CD14-positive monocyte (primary cell): ENCODE measurements around the gene SFTPD. TPM values are rescaled to one million over a fixed set of nuclear protein-coding genes. Genes with fewer than 3 reads are reported as not detected.
A peak's percentile ranks its signal among the peaks of the same experiment; 100 is the strongest.
"Not testable (repeated sequence)": the region's sequence is repeated elsewhere in the genome, so short reads cannot be mapped to it uniquely, and the experiment has no call there.

Source experiments
- DNase-seq, 3 donors: peaks; one replicate each; pipeline ENCODE4 v3.0.0-alpha.2; 2011 to 2022
- H2AFZ ChIP-seq: 2 replicates; pipeline ENCODE4 v1.6.0; 2012; ENCODE audit warnings: mild to moderate bottlenecking, low read depth, low read length, inconsistent platforms; ENCODE audit not compliant: insufficient read depth, poor library complexity, severe bottlenecking
- H3K27ac ChIP-seq, 2 donors: 1 replicate in 1 of 2; 2 replicates in 1 of 2; pipeline ENCODE4 v1.5.1; 2012 to 2013; ENCODE audit warnings: low read length in 2 of 2, control low read depth in 1 of 2, inconsistent platforms in 1 of 2, low read depth in 1 of 2, mild to moderate bottlenecking in 1 of 2
- H3K27me3 ChIP-seq, 2 donors: one replicate each; pipeline versions ENCODE4 v1.6.0 to v1.6.1; 2011 to 2013; ENCODE audit warnings: low read length in 2 of 2; ENCODE audit not compliant: control insufficient read depth in 2 of 2, insufficient read depth in 2 of 2
- H3K36me3 ChIP-seq, 2 donors: replicated peaks in 1 of 2; 1 replicate in 1 of 2; 2 replicates in 1 of 2; pipeline versions ENCODE4 v1.5.1 to v1.6.1; 2012 to 2013; ENCODE audit warnings: low read length in 2 of 2, control low read depth in 1 of 2, inconsistent platforms in 1 of 2, mild to moderate bottlenecking in 1 of 2; ENCODE audit not compliant: insufficient read depth in 2 of 2, control insufficient read depth in 1 of 2
- H3K4me1 ChIP-seq, 2 donors: 1 replicate in 1 of 2; 2 replicates in 1 of 2; pipeline versions ENCODE4 v1.5.1 to v1.6.1; 2012 to 2013; ENCODE audit warnings: low read length in 2 of 2, control low read depth in 1 of 2, inconsistent platforms in 1 of 2, mild to moderate bottlenecking in 1 of 2, moderate library complexity in 1 of 2; ENCODE audit not compliant: insufficient read depth in 2 of 2, control insufficient read depth in 1 of 2
- H3K4me2 ChIP-seq: replicated peaks from 2 replicates; pipeline ENCODE3; 2012; ENCODE audit warnings: low read length, moderate library complexity, mild to moderate bottlenecking; ENCODE audit not compliant: poor library complexity, severe bottlenecking; ENCODE audit errors: extremely low read depth
- H3K4me3 ChIP-seq, 3 experiments: fragments of 200-600 bp in 1 of 3; sonication (generic) in 1 of 3; replicated peaks in 1 of 3; 1 replicate in 2 of 3; 2 replicates in 1 of 3; pipeline ENCODE4 v1.5.1; 2011 to 2013; ENCODE audit warnings: low read length in 3 of 3, mild to moderate bottlenecking in 3 of 3, control low read depth in 2 of 3, low read depth in 2 of 3, inconsistent platforms in 1 of 3, moderate library complexity in 1 of 3
- H3K79me2 ChIP-seq: 2 replicates; pipeline ENCODE4 v1.6.0; 2012; ENCODE audit warnings: mild to moderate bottlenecking, control low read depth, inconsistent platforms, low read length, moderate library complexity; ENCODE audit not compliant: insufficient read depth
- H3K9ac ChIP-seq: 2 replicates; pipeline ENCODE4 v1.6.0; 2017; ENCODE audit warnings: low read length, mild to moderate bottlenecking; ENCODE audit not compliant: insufficient read depth, poor library complexity, severe bottlenecking
- H3K9me3 ChIP-seq, 2 donors: replicated peaks in 1 of 2; 1 replicate in 1 of 2; 2 replicates in 1 of 2; pipeline versions ENCODE4 v1.5.1 to v1.6.1; 2012 to 2013; ENCODE audit warnings: low read length in 2 of 2, control low read depth in 1 of 2; ENCODE audit not compliant: control insufficient read depth in 1 of 2, insufficient read depth in 1 of 2
- H4K20me1 ChIP-seq: 2 replicates; pipeline ENCODE4 v1.6.0; 2012; ENCODE audit warnings: mild to moderate bottlenecking, low read length, control low read depth, moderate library complexity; ENCODE audit not compliant: insufficient read depth
- H3K27ac Mint-ChIP-seq, 7 donors: one replicate each; pipeline ENCODE4 v1.8.0; 2020; ENCODE audit warnings: mild to moderate bottlenecking in 7 of 7, mixed read lengths in 7 of 7, moderate library complexity in 6 of 7, inconsistent platforms in 2 of 7
- H3K27me3 Mint-ChIP-seq, 3 donors: one replicate each; pipeline ENCODE4 v1.8.0; 2021 to 2022; ENCODE audit warnings: low read depth in 3 of 3, mild to moderate bottlenecking in 3 of 3, mixed read lengths in 3 of 3, moderate library complexity in 3 of 3, inconsistent platforms in 1 of 3
- H3K36me3 Mint-ChIP-seq, 2 donors: one replicate each; pipeline ENCODE4 v1.8.0; 2020; ENCODE audit warnings: mixed read lengths in 2 of 2, inconsistent platforms in 1 of 2, mild to moderate bottlenecking in 1 of 2
- H3K4me1 Mint-ChIP-seq: one replicate; pipeline ENCODE4 v1.8.0; 2020; ENCODE audit warnings: mild to moderate bottlenecking, mixed read lengths
- H3K4me3 Mint-ChIP-seq, 2 donors: one replicate each; pipeline ENCODE4 v1.8.0; 2020; ENCODE audit warnings: mild to moderate bottlenecking in 2 of 2, mixed read lengths in 2 of 2, moderate library complexity in 1 of 2
- H3K9me3 Mint-ChIP-seq, 7 donors: one replicate each; pipeline ENCODE4 v1.8.0; 2020 to 2022; ENCODE audit warnings: mixed read lengths in 7 of 7, mild to moderate bottlenecking in 6 of 7, moderate library complexity in 6 of 7, inconsistent platforms in 2 of 7
- CTCF ChIP-seq: fragments of 200-600 bp; IDR thresholded peaks from one replicate; pipeline ENCODE4 v1.8.0; 2022; ENCODE audit warnings: antibody characterized with exemption, mild to moderate bottlenecking
- WGBS: methylation state at CpG from one replicate; pipeline ENCODE4 v1.1.5; 2013; ENCODE audit warnings: missing lambda C conversion rate; ENCODE audit not compliant: insufficient coverage; 5-methylcytosine and 5-hydroxymethylcytosine counted together
- intact Hi-C, 2 donors: fragments of 100-400 bp; cut with micrococcal nuclease; formaldehyde crosslinking; loops; one replicate each; pipeline versions ENCODE4 v1.15.0 to v1.15.1; 2023
- polyA plus RNA-seq, 3 donors: library from polyadenylated mRNA; depleted of rRNA in 1 of 3; unstranded in 2 of 3; stranded (reverse) in 1 of 3; fragments of 300-500 nt in 2 of 3; fragments of >200 nt in 1 of 3; fragmentation: Illumina TruSeq in 2 of 3; gene quantifications; 1 replicate in 2 of 3; 2 replicates in 1 of 3; pipeline ENCODE4 v1.2.3, GENCODE V29; 2012 to 2021

The SFTPD gene
- polyA plus RNA-seq, 3 donors = 0.84 to 1.4 (median 1.2) TPM

- Histone ChIP-seq H2AFZ (no peak overlapping the region), H3K9me3 (peaks cover 0 to 10% of the 10 kb centered on the region in 2 donors), H3K4me3 (no peak overlapping the region), H4K20me1 (no peaks in the 10 kb centered on the region), H3K27me3 (no peaks in the 10 kb centered on the region), H3K4me2 (no peak overlapping the region), H3K4me1 (no peaks in the 10 kb centered on the region), H3K27ac (no peak overlapping the region), H3K9ac (no peak overlapping the region), H3K36me3 (no peaks in the 10 kb centered on the region), H3K79me2 (no peaks in the 10 kb centered on the region)
- DNase-seq = no peak
- no peaks in the 10 kb centered on the region for H3K4me1 Mint-ChIP-seq
- peaks cover 2 to 24% (median 6%) of the 10 kb centered on the region in 3 donors for H3K27me3 Mint-ChIP-seq
- WGBS = no CpG with 5 or more reads among the region's 5 CpGs
- no peak for TF ChIP-seq CTCF
- no peaks in the 10 kb centered on the region for H3K36me3 Mint-ChIP-seq
- H3K27ac Mint-ChIP-seq = no peak overlapping the region
- no peak overlapping the region for H3K4me3 Mint-ChIP-seq
- peaks cover 6 to 24% (median 18%) of the 10 kb centered on the region in 7 donors for H3K9me3 Mint-ChIP-seq
- intact Hi-C loops = no loop called here
Observed at GRCh38 chr10:79994556-79994955, 45.7 kb upstream of the SFTPD start.

- H3K79me2 ChIP-seq, H2AFZ ChIP-seq, intact Hi-C loops, H3K4me2 ChIP-seq, H3K36me3 Mint-ChIP-seq, H4K20me1 ChIP-seq, H3K9ac ChIP-seq, H3K4me1 ChIP-seq, H3K27ac ChIP-seq, DNase-seq, H3K4me3 ChIP-seq, H3K4me1 Mint-ChIP-seq, H3K36me3 ChIP-seq, H3K4me3 Mint-ChIP-seq, H3K9me3 ChIP-seq: not testable (repeated sequence)
- Mint-ChIP-seq H3K27ac (peak overlapping the region in 1 of 7 donors; percentile 22), H3K9me3 (peaks cover 13 to 37% (median 25%) of the 10 kb centered on the region in 7 donors), H3K27me3 (peaks cover 21 to 35% (median 35%) of the 10 kb centered on the region in 3 donors)
- no CpG with 5 or more reads among the region's 2 CpGs for WGBS
- peaks cover 3 to 21% of the 10 kb centered on the region in 2 donors for H3K27me3 ChIP-seq
Observed at GRCh38 chr10:79988199-79988598, 39.3 kb upstream of the SFTPD start.

- H3K4me2 ChIP-seq, DNase-seq, H4K20me1 ChIP-seq, H3K4me3 Mint-ChIP-seq, H3K36me3 Mint-ChIP-seq, H3K79me2 ChIP-seq, H2AFZ ChIP-seq, H3K27ac Mint-ChIP-seq, H3K9ac ChIP-seq, H3K9me3 ChIP-seq, H3K4me3 ChIP-seq, H3K36me3 ChIP-seq, intact Hi-C loops, H3K27ac ChIP-seq: not testable (repeated sequence)
- H3K27me3 ChIP-seq = peaks cover 3 to 31% of the 10 kb centered on the region in 2 donors
- peaks cover 11 to 19% of the 10 kb centered on the region in 2 donors for H3K4me1 ChIP-seq
- Mint-ChIP-seq H3K4me1 (peaks cover 16% of the 10 kb centered on the region), H3K27me3 (peaks cover 32 to 46% (median 45%) of the 10 kb centered on the region in 3 donors), H3K9me3 (peaks cover 13 to 33% (median 24%) of the 10 kb centered on the region in 7 donors)
- no CpG with 5 or more reads among the region's 2 CpGs for WGBS
Observed at GRCh38 chr10:79986661-79987060, 37.8 kb upstream of the SFTPD start.
